ENCODE results near the gene GPD1L. TPM values are rescaled to one million over a fixed set of nuclear protein-coding genes. Genes with fewer than 3 reads are reported as not detected.

Gene GPD1L
- total RNA-seq, 1 donor from 2014 or later, result 13.0 TPM

- H3K27ac Mint-ChIP-seq (ENCODE audit: unreplicated experiment), result no peak overlapping the region
- H3K4me3 Mint-ChIP-seq (ENCODE audit: unreplicated experiment), result no peak overlapping the region
- TF ChIP-seq, protein P1, sequence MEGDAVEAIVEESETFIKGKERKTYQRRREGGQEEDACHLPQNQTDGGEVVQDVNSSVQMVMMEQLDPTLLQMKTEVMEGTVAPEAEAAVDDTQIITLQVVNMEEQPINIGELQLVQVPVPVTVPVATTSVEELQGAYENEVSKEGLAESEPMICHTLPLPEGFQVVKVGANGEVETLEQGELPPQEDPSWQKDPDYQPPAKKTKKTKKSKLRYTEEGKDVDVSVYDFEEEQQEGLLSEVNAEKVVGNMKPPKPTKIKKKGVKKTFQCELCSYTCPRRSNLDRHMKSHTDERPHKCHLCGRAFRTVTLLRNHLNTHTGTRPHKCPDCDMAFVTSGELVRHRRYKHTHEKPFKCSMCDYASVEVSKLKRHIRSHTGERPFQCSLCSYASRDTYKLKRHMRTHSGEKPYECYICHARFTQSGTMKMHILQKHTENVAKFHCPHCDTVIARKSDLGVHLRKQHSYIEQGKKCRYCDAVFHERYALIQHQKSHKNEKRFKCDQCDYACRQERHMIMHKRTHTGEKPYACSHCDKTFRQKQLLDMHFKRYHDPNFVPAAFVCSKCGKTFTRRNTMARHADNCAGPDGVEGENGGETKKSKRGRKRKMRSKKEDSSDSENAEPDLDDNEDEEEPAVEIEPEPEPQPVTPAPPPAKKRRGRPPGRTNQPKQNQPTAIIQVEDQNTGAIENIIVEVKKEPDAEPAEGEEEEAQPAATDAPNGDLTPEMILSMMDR (IDR thresholded peaks at IDR 0.05), result no peak
Observed at GRCh38 chr3:32195995-32196540, 89.6 kb downstream of the GPD1L start.

DNA sequence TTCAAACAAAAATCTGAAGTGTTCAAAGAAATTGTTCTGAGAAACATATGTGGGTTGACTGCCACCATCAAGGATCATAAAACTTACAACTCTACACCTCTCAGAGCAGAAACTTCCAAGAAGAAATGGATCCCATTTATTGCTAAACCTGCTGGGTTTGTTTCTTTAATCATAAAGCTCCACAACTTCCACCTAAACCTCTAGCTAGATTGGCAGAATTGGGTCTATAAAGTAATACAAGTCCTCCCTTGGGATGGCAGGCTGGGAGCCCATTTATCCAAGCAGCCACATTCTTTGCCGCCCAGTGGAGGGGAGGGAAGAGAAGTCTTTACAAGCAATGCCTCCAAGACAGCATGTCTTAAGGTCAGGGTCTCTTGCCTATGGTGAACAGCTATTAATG is 91.6 kb downstream of the GPD1L start:
- Mint-ChIP-seq H3K27ac (ENCODE audit: unreplicated experiment) (no peak overlapping the region), H3K9me3 (ENCODE audit: low read depth) (no peaks in the 10 kb centered on the region), H3K27me3 (ENCODE audit: low read depth) (no peaks in the 10 kb centered on the region), H3K4me3 (ENCODE audit: unreplicated experiment) (no peak overlapping the region), H3K4me1 (ENCODE audit: low read depth) (peaks cover 3% of the 10 kb centered on the region), H3K36me3 (ENCODE audit: low read depth) (no peaks in the 10 kb centered on the region)
- TF ChIP-seq, protein P1 (IDR thresholded peaks at IDR 0.05), result no peak
- DNase-seq (ENCODE audit: low spot score), result no peak

More at GRCh38 chr3:32195995-32196540, 89.6 kb downstream of the GPD1L start:
- no peaks in the 10 kb centered on the region for H3K9me3 Mint-ChIP-seq (ENCODE audit: low read depth)
- no peak for DNase-seq (ENCODE audit: low spot score)
- H3K36me3 Mint-ChIP-seq (ENCODE audit: low read depth), result no peaks in the 10 kb centered on the region
- H3K27me3 Mint-ChIP-seq (ENCODE audit: low read depth), result no peaks in the 10 kb centered on the region
- peaks cover 3% of the 10 kb centered on the region for H3K4me1 Mint-ChIP-seq (ENCODE audit: low read depth)

DNA sequence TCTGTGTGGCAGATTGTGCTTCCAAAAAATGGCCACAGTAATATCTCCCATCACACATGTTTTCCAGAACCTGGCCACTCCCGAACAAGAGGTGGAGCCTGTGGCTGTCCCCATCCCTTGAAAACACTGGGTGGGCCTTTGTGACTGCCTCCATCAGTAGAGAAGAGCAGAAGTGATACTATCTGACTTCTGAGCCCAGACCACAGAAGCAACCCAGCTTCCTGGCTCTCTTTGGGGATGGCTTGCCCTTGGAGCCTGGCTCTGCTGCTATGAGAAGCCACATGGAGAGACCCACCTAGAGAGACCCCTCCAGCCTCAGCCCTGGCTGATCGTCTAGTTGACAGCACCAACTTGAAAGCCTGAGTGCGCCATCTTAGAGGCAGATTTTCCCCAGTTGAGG is 92.3 kb downstream of the GPD1L start:
- Mint-ChIP-seq H3K4me3 (ENCODE audit: unreplicated experiment) (no peak overlapping the region), H3K36me3 (ENCODE audit: low read depth) (no peaks in the 10 kb centered on the region), H3K27me3 (ENCODE audit: low read depth) (no peaks in the 10 kb centered on the region), H3K4me1 (ENCODE audit: low read depth) (peaks cover 5% of the 10 kb centered on the region), H3K9me3 (ENCODE audit: low read depth) (no peaks in the 10 kb centered on the region), H3K27ac (ENCODE audit: unreplicated experiment) (no peak overlapping the region)
- DNase-seq (ENCODE audit: low spot score), result no peak
- TF ChIP-seq, protein P1 (IDR thresholded peaks at IDR 0.05), result no peak

DNA sequence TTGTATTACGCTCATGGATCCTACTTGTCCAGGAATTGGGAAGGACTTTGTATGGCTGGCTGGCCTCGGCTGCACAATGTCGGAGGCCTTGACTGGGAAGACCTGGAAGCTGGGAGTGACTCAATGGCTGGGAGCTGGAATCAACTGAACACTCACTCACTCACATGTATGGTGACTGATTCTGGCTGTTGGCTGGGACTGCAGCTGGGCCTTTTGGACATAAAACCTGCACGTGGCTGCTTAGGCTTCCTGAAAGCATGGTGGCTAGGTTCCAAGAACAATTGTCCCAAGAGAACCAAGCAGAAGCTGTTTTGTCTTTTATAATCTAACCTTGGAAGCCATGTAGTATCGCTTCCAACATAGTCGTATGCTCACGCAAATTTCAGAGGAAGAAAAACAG is 94.1 kb downstream of the GPD1L start:
- TF ChIP-seq, protein P1 (IDR thresholded peaks at IDR 0.05), result no peak
- Mint-ChIP-seq H3K27ac (ENCODE audit: unreplicated experiment) (no peak overlapping the region), H3K27me3 (ENCODE audit: low read depth) (no peaks in the 10 kb centered on the region), H3K36me3 (ENCODE audit: low read depth) (no peaks in the 10 kb centered on the region), H3K4me1 (ENCODE audit: low read depth) (peaks cover 7% of the 10 kb centered on the region), H3K9me3 (ENCODE audit: low read depth) (no peaks in the 10 kb centered on the region), H3K4me3 (ENCODE audit: unreplicated experiment) (no peak overlapping the region)
- no peak for DNase-seq (ENCODE audit: low spot score)

- Mint-ChIP-seq H3K36me3 (ENCODE audit: low read depth) (no peaks in the 10 kb centered on the region), H3K27ac (ENCODE audit: unreplicated experiment) (no peak overlapping the region), H3K4me3 (ENCODE audit: unreplicated experiment) (no peak overlapping the region), H3K27me3 (ENCODE audit: low read depth) (no peaks in the 10 kb centered on the region), H3K4me1 (ENCODE audit: low read depth) (peaks cover 7% of the 10 kb centered on the region), H3K9me3 (ENCODE audit: low read depth) (no peaks in the 10 kb centered on the region)
- DNase-seq (ENCODE audit: low spot score), result no peak
- TF ChIP-seq, protein P1 (IDR thresholded peaks at IDR 0.05), result no peak
Observed at GRCh38 chr3:32200992-32201758, 94.8 kb downstream of the GPD1L start.

Data from chondrocyte (in vitro differentiated cells).